ENCODE measurements around the gene GPT2. TPM values are rescaled to one million over a fixed set of nuclear protein-coding genes. Genes with fewer than 3 reads are reported as not detected.
"Not testable (repeated sequence)": the region's sequence is repeated elsewhere in the genome, so short reads cannot be mapped to it uniquely, and the experiment has no call there.

Gene GPT2
- total RNA-seq, 6 experiments from 2014 or later = 11.5 to 17.4 (median 14.0) TPM

DNA sequence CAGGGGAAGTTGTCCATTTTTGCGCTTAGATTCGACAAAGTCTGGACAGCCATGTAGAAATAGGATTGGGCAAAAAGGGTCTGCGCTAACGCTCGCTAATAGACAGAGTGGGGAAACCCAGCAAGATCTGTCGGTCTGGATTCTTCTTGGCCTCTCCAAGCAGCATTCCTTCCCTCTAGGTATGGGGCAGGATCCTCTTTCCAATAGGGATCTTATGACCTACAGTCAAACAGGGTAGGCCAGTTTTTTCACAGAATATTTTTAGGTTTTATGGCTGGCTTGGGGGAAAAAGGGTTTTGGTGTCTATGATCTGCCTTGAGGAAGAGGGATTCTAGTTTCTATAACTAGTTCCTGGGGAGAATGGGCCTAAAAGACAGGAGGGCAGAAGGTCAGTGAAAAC is 26.0 kb upstream of the GPT2 start:
- Mint-ChIP-seq H3K9me3 (peaks cover 7% of the 10 kb centered on the region; the same call in 1 of the 2 replicates), H3K36me3 (ENCODE audit: low read depth) (peaks cover 5% of the 10 kb centered on the region), H3K27me3 (ENCODE audit: insufficient read depth) (no peaks in the 10 kb centered on the region; the same call in 1 of the 2 replicates), H3K27ac (no peak overlapping the region), H3K4me3 (no peak overlapping the region), H3K4me1 (ENCODE audit: low read depth) (peaks cover 32% of the 10 kb centered on the region)
- TF ChIP-seq, protein P1, sequence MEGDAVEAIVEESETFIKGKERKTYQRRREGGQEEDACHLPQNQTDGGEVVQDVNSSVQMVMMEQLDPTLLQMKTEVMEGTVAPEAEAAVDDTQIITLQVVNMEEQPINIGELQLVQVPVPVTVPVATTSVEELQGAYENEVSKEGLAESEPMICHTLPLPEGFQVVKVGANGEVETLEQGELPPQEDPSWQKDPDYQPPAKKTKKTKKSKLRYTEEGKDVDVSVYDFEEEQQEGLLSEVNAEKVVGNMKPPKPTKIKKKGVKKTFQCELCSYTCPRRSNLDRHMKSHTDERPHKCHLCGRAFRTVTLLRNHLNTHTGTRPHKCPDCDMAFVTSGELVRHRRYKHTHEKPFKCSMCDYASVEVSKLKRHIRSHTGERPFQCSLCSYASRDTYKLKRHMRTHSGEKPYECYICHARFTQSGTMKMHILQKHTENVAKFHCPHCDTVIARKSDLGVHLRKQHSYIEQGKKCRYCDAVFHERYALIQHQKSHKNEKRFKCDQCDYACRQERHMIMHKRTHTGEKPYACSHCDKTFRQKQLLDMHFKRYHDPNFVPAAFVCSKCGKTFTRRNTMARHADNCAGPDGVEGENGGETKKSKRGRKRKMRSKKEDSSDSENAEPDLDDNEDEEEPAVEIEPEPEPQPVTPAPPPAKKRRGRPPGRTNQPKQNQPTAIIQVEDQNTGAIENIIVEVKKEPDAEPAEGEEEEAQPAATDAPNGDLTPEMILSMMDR (IDR thresholded peaks at IDR 0.05) = no peak
- DNase-seq = no peak

DNA sequence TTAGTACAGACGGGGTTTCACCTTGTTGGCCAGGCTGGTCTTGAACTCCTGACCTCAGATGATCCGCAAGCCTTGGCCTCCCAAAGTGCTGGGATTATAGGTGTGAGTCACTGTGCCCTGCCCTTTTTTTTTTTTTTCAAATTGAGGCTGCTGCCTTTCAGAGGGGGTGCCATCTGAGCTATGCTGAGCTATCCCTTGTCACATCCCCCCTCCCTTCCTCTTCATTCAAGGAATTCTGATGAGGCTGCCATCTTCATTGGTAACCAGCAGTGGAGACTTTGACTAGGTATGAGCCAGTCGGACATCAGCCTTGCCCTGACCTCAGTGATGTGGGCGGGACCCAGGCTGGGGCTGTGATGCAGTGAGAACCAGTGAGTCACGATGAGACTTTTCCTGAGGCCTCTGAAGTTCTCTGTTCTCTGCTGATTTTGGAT is 24.4 kb upstream of the GPT2 start:
- TF ChIP-seq, protein P1 (IDR thresholded peaks at IDR 0.05) = no peak
- peaks cover 7% of the 10 kb centered on the region; the same call in 1 of the 2 replicates for H3K9me3 Mint-ChIP-seq

GRCh38 chr16:46862555-46863447 is 21.4 kb upstream of the GPT2 start:
- Mint-ChIP-seq H3K9me3 (peaks cover 7% of the 10 kb centered on the region; the same call in 1 of the 2 replicates), H3K4me3 (no peak overlapping the region), H3K27ac (peak overlapping the region; percentile 18; the same call in 1 of the 2 replicates), H3K4me1 (ENCODE audit: low read depth) (peaks cover 29% of the 10 kb centered on the region), H3K36me3 (ENCODE audit: low read depth) (peaks cover 5% of the 10 kb centered on the region), H3K27me3 (ENCODE audit: insufficient read depth) (no peaks in the 10 kb centered on the region; the same call in 1 of the 2 replicates)
- TF ChIP-seq, protein P1 (IDR thresholded peaks at IDR 0.05) = no peak
- DNase-seq = peak; percentile 11

More for the DNA sequence above, 24.4 kb upstream of the GPT2 start:
- peak overlapping the region; percentile 83 for H3K27ac Mint-ChIP-seq
- H3K36me3 Mint-ChIP-seq (ENCODE audit: low read depth) = peaks cover 5% of the 10 kb centered on the region
- peak; percentile 93 for DNase-seq
- H3K4me1 Mint-ChIP-seq (ENCODE audit: low read depth) = peaks cover 36% of the 10 kb centered on the region
- H3K27me3 Mint-ChIP-seq (ENCODE audit: insufficient read depth) = no peaks in the 10 kb centered on the region; the same call in 1 of the 2 replicates
- no peak overlapping the region; the same call in 1 of the 2 replicates for H3K4me3 Mint-ChIP-seq

DNA sequence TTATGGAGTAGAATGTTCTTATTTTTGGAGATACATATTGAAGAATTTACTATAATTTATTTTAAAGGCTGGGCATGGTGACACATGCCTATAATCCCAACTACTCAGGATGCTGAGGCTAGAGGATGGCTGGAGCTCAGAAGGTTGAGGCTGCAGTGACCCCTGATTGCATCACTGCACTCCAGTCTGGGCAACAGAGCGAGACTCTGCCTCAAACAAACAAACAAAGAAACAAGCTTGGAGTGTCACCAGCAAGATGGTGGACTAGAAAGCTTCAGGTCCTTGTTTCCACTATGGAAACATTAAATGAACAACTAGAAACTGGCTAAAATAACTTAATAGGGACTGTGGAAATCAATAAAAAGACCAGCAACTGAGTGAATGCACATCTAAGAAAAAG is 17.9 kb upstream of the GPT2 start:
- peaks cover 5% of the 10 kb centered on the region for H3K36me3 Mint-ChIP-seq (ENCODE audit: low read depth)
- peaks cover 12% of the 10 kb centered on the region for H3K4me1 Mint-ChIP-seq (ENCODE audit: low read depth)
- peaks cover 7% of the 10 kb centered on the region; the same call in 1 of the 2 replicates for H3K9me3 Mint-ChIP-seq
- no peak overlapping the region for H3K27ac Mint-ChIP-seq
- H3K27me3 Mint-ChIP-seq (ENCODE audit: insufficient read depth) = peaks cover 4% of the 10 kb centered on the region
- no peak overlapping the region for H3K4me3 Mint-ChIP-seq
- TF ChIP-seq, protein P1 (IDR thresholded peaks at IDR 0.05) = no peak
- DNase-seq = no peak

- DNase-seq; H3K27me3 Mint-ChIP-seq (ENCODE audit: insufficient read depth); H3K36me3 Mint-ChIP-seq (ENCODE audit: low read depth); H3K27ac Mint-ChIP-seq; H3K4me3 Mint-ChIP-seq; H3K9me3 Mint-ChIP-seq: not testable (repeated sequence)
- peaks cover 10% of the 10 kb centered on the region for H3K4me1 Mint-ChIP-seq (ENCODE audit: low read depth)
Measured at GRCh38 chr16:46867486-46867885, 16.7 kb upstream of the GPT2 start.

- not testable (repeated sequence) for H3K27me3 Mint-ChIP-seq (ENCODE audit: insufficient read depth); H3K36me3 Mint-ChIP-seq (ENCODE audit: low read depth); H3K4me3 Mint-ChIP-seq; H3K9me3 Mint-ChIP-seq; H3K27ac Mint-ChIP-seq; DNase-seq; H3K4me1 Mint-ChIP-seq (ENCODE audit: low read depth)
Measured at GRCh38 chr16:46868891-46869290, 15.3 kb upstream of the GPT2 start.
